Hepatocyte (in vitro differentiated cells): ENCODE data around the gene TRRAP. TPM values are rescaled to one million over a fixed set of nuclear protein-coding genes. Genes with fewer than 3 reads are reported as not detected.

Source experiments
- DNase-seq: peaks from one replicate; pipeline ENCODE4 v3.0.0-alpha.2; 2016; ENCODE audit warnings: low spot score
- H2AFZ ChIP-seq: fragments of 200-600 bp; sonication (generic); 2 replicates; pipeline ENCODE4 v1.6.0; 2016; ENCODE audit warnings: antibody characterized with exemption, mild to moderate bottlenecking
- H3K27ac ChIP-seq: fragments of 200-600 bp; sonication (generic); 2 replicates; pipeline ENCODE4 v1.5.1; 2016; ENCODE audit warnings: mild to moderate bottlenecking
- H3K27me3 ChIP-seq: fragments of 200-600 bp; sonication (generic); 2 replicates; pipeline ENCODE4 v1.6.1; 2016
- H3K36me3 ChIP-seq: fragments of 200-600 bp; sonication (generic); replicated peaks from 2 replicates; pipeline ENCODE4 v1.5.1; 2016; ENCODE audit warnings: low read depth; ENCODE audit not compliant: insufficient read depth
- H3K4me1 ChIP-seq: fragments of 200-600 bp; sonication (generic); 2 replicates; pipeline ENCODE4 v1.5.1; 2016; ENCODE audit warnings: mild to moderate bottlenecking, moderate library complexity; ENCODE audit not compliant: insufficient read depth
- H3K4me2 ChIP-seq: fragments of 200-600 bp; sonication (generic); 2 replicates; pipeline ENCODE4 v1.6.0; 2016
- H3K4me3 ChIP-seq: fragments of 200-600 bp; sonication (generic); 2 replicates; pipeline ENCODE4 v1.5.1; 2016; ENCODE audit warnings: mild to moderate bottlenecking
- H3K79me2 ChIP-seq: fragments of 200-600 bp; sonication (generic); 2 replicates; pipeline ENCODE4 v1.6.0; 2017; ENCODE audit warnings: mild to moderate bottlenecking
- H3K9me2 ChIP-seq: fragments of 200-600 bp; sonication (generic); replicated peaks from 2 replicates; pipeline ENCODE4 v1.6.0; 2017; ENCODE audit warnings: mild to moderate bottlenecking; ENCODE audit not compliant: insufficient read depth
- H3K9me3 ChIP-seq: fragments of 200-600 bp; sonication (generic); 2 replicates; pipeline ENCODE4 v1.5.1; 2016; ENCODE audit warnings: low read depth, mild to moderate bottlenecking
- H4K20me1 ChIP-seq: fragments of 200-600 bp; sonication (generic); 2 replicates; pipeline ENCODE4 v1.6.0; 2016; ENCODE audit warnings: mild to moderate bottlenecking; ENCODE audit not compliant: insufficient read depth, poor library complexity, severe bottlenecking
- CTCF ChIP-seq: fragments of 200-600 bp; sonication (generic); IDR thresholded peaks from 2 replicates; pipeline ENCODE4 v1.5.1; 2016; ENCODE audit warnings: antibody characterized with exemption, mild to moderate bottlenecking; ENCODE audit not compliant: poor library complexity
- EZH2 ChIP-seq: fragments of 200-600 bp; sonication (generic); IDR thresholded peaks from 2 replicates; pipeline ENCODE4 v1.6.1; 2016; ENCODE audit warnings: antibody characterized with exemption, mild to moderate bottlenecking, borderline replicate concordance
- EZH2phosphoT487 ChIP-seq: fragments of 200-600 bp; sonication (generic); IDR thresholded peaks from one replicate; pipeline ENCODE4 v1.6.1; 2018; ENCODE audit warnings: antibody characterized with exemption, mild to moderate bottlenecking, low read depth, moderate library complexity; ENCODE audit not compliant: unreplicated experiment, severe bottlenecking
- WGBS: methylation state at CpG from one replicate; pipeline ENCODE4 v1.1.6; 2016; ENCODE audit warnings: low lambda C conversion rate; ENCODE audit errors: missing lambda C conversion rate; 5-methylcytosine and 5-hydroxymethylcytosine counted together
- polyA plus RNA-seq: library from polyadenylated mRNA; unstranded; fragments of >200 nt; fragmentation: Nextera tagmentation; extraction: Ambion mirVana; gene quantifications from 2 replicates; pipeline ENCODE4 v1.2.1, GENCODE V29; 2016
- total RNA-seq: library from RNA; depleted of rRNA; stranded (reverse); fragments of >200 nt; gene quantifications from 2 replicates; pipeline ENCODE4 v1.2.3, GENCODE V29; 2014

The TRRAP gene
- total and polyA plus RNA-seq, 2 experiments from 2014 or later = 6.1 to 25.1 TPM

DNA sequence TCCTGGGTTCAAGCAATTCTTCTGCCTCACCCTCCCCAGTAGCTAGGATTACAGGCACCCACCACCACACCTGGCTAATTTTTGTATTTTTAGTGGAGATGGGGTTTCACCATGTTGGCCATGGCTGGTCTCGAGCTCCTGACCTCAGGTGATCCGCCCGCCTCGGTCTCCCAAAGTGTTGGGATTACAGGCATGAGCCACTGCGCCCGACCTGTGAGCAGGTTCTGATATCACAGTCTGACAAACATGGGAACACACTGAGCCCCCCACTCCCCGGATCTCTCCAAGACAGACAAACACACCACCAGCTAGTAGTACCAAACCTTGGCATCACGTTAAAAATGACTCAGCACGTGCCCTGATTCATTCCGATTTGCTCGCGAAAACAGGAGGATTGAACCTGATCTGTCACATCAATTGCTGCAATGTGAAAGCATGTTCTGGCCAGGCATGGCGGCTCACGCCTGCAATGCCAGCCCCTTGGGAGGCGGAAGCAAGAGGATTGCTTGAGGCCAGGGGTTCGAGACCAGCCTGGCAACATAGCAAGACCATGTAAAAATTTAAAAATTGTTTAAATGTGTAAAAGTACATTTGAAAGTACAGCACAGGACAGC is 159.1 kb downstream of the TRRAP start:
- DNase-seq = no peak
- peaks cover 3% of the 10 kb centered on the region for H3K4me1 ChIP-seq
- no peak overlapping the region for H3K4me2 ChIP-seq
- no peaks in the 10 kb centered on the region for H4K20me1 ChIP-seq
- H3K4me3 ChIP-seq = no peak overlapping the region
- no peaks in the 10 kb centered on the region for H3K36me3 ChIP-seq
- WGBS = over 99% methylated on average over 16 of the region's 16 CpGs
- H3K9me3 ChIP-seq = no peaks in the 10 kb centered on the region
- no peaks in the 10 kb centered on the region for H3K27me3 ChIP-seq
- H3K79me2 ChIP-seq = peaks cover 2% of the 10 kb centered on the region
- no peak overlapping the region for H3K27ac ChIP-seq
- H3K9me2 ChIP-seq = no peaks in the 10 kb centered on the region
- no peak overlapping the region for H2AFZ ChIP-seq
- TF ChIP-seq CTCF = no peak
- TF ChIP-seq EZH2 = no peak
- no peak for TF ChIP-seq EZH2phosphoT487

- no peaks in the 10 kb centered on the region for H3K9me2 ChIP-seq
- H3K4me2 ChIP-seq = no peak overlapping the region
- DNase-seq = no peak
- H3K9me3 ChIP-seq = no peaks in the 10 kb centered on the region
- H3K79me2 ChIP-seq = peaks cover 2% of the 10 kb centered on the region
- no peak overlapping the region for H2AFZ ChIP-seq
- TF ChIP-seq EZH2phosphoT487 = no peak
- TF ChIP-seq CTCF = no peak
- TF ChIP-seq EZH2 = no peak
- H3K27ac ChIP-seq = no peak overlapping the region
- WGBS = 97% methylated on average over 25 of the region's 25 CpGs
- no peak overlapping the region for H3K4me3 ChIP-seq
- H3K27me3 ChIP-seq = no peaks in the 10 kb centered on the region
- H3K4me1 ChIP-seq = peaks cover 3% of the 10 kb centered on the region
- H4K20me1 ChIP-seq = no peaks in the 10 kb centered on the region
- H3K36me3 ChIP-seq = no peaks in the 10 kb centered on the region
Observed at GRCh38 chr7:99038086-99038855, 159.9 kb downstream of the TRRAP start.

DNA sequence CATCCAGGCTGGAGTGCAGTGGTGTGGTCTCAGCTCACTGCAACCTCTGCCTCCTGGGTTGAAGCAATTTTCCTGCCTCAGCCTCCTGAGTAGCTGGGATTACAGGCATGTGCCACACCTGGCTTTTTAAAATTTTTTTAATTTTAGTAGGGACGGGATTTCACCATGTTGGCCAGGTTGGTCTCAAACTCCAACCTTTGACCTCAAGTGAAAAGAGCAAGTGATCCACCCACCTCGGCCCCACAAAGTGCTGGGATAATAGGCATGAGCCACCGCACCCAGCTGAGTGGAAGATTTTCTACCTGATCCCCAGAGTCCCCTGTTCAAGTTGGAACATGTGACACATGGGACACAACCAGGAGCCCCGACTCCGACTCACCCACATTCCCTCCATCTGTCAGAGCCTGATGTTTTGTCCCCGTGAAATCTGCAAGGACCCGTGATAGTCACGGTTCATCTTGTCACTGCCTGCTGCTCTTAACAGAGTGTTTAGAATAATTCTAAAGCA is 161.1 kb downstream of the TRRAP start:
- Histone ChIP-seq H2AFZ (no peak overlapping the region), H3K79me2 (peaks cover 2% of the 10 kb centered on the region), H3K27me3 (no peaks in the 10 kb centered on the region), H3K9me2 (no peaks in the 10 kb centered on the region), H3K4me2 (no peak overlapping the region), H3K36me3 (no peaks in the 10 kb centered on the region), H3K9me3 (no peaks in the 10 kb centered on the region), H3K4me1 (peaks cover 3% of the 10 kb centered on the region), H4K20me1 (no peaks in the 10 kb centered on the region), H3K27ac (no peak overlapping the region), H3K4me3 (no peak overlapping the region)
- no peak for DNase-seq
- no peak for TF ChIP-seq EZH2
- 87% methylated on average over 8 of the region's 8 CpGs for WGBS
